Effector memory CD4-positive, alpha-beta T cell (primary cell): ENCODE results near the gene SORCS2.

ENCODE experiments used
- DNase-seq, 3 donors: peaks; one replicate each; pipeline ENCODE4 v3.0.0-alpha.2; 2020
- H3K27ac ChIP-seq: 2 replicates; pipeline ENCODE4 v1.7.0; 2013; ENCODE audit warnings: mild to moderate bottlenecking, low read length, moderate library complexity; ENCODE audit not compliant: insufficient read depth, poor library complexity, severe bottlenecking
- H3K27me3 ChIP-seq: replicated peaks from 2 replicates; pipeline ENCODE4 v1.7.0; 2013; ENCODE audit warnings: mild to moderate bottlenecking, low read length; ENCODE audit not compliant: insufficient read depth, control insufficient read depth, poor library complexity, severe bottlenecking
- H3K36me3 ChIP-seq: 2 replicates; pipeline ENCODE4 v1.7.0; 2013; ENCODE audit warnings: mild to moderate bottlenecking, low read length, moderate library complexity; ENCODE audit not compliant: control insufficient read depth, insufficient read depth
- H3K4me1 ChIP-seq: 2 replicates; pipeline ENCODE4 v1.7.0; 2013; ENCODE audit warnings: low read length, mild to moderate bottlenecking; ENCODE audit not compliant: control insufficient read depth, insufficient read depth, poor library complexity, severe bottlenecking
- H3K4me3 ChIP-seq: 2 replicates; pipeline ENCODE4 v1.7.0; 2013; ENCODE audit warnings: low read length, low read depth, mild to moderate bottlenecking; ENCODE audit not compliant: insufficient read depth, poor library complexity, severe bottlenecking
- H3K9me3 ChIP-seq: 2 replicates; pipeline ENCODE4 v1.7.0; 2013; ENCODE audit warnings: mild to moderate bottlenecking, low read length, moderate library complexity; ENCODE audit not compliant: control insufficient read depth

The SORCS2 gene

GRCh38 chr4:7546152-7546808, 353.9 kb downstream of the SORCS2 start:
- H3K4me1 ChIP-seq = no peaks in the 10 kb centered on the region
- H3K36me3 ChIP-seq = no peaks in the 10 kb centered on the region
- no peak for DNase-seq
- no peak overlapping the region for H3K4me3 ChIP-seq
- H3K27me3 ChIP-seq = no peaks in the 10 kb centered on the region
- no peak overlapping the region for H3K27ac ChIP-seq
- no peaks in the 10 kb centered on the region for H3K9me3 ChIP-seq

- H3K4me3 ChIP-seq = no peak overlapping the region
- no peaks in the 10 kb centered on the region for H3K4me1 ChIP-seq
- H3K27ac ChIP-seq = no peak overlapping the region
These were observed 354.6 kb downstream of the SORCS2 start for GRCh38 chr4:7546809-7547367.

GRCh38 chr4:7547368-7548040, 355.2 kb downstream of the SORCS2 start:
- Histone ChIP-seq H3K27ac (no peak overlapping the region), H3K4me1 (no peaks in the 10 kb centered on the region), H3K4me3 (no peak overlapping the region), H3K36me3 (no peaks in the 10 kb centered on the region), H3K9me3 (no peaks in the 10 kb centered on the region), H3K27me3 (no peaks in the 10 kb centered on the region)
- no peak for DNase-seq

More at GRCh38 chr4:7546809-7547367, 354.6 kb downstream of the SORCS2 start:
- no peaks in the 10 kb centered on the region for H3K27me3 ChIP-seq
- no peaks in the 10 kb centered on the region for H3K36me3 ChIP-seq
- no peaks in the 10 kb centered on the region for H3K9me3 ChIP-seq
- DNase-seq = no peak

- no peaks in the 10 kb centered on the region for H3K36me3 ChIP-seq
- no peak for DNase-seq
- no peaks in the 10 kb centered on the region for H3K27me3 ChIP-seq
- no peaks in the 10 kb centered on the region for H3K9me3 ChIP-seq
- no peaks in the 10 kb centered on the region for H3K4me1 ChIP-seq
- H3K4me3 ChIP-seq = no peak overlapping the region
- H3K27ac ChIP-seq = no peak overlapping the region
These were observed 357.5 kb downstream of the SORCS2 start for GRCh38 chr4:7549866-7550265.

GRCh38 chr4:7552466-7552865, 360.1 kb downstream of the SORCS2 start:
- H3K9me3 ChIP-seq = no peaks in the 10 kb centered on the region
- H3K27me3 ChIP-seq = no peaks in the 10 kb centered on the region
- H3K36me3 ChIP-seq = no peaks in the 10 kb centered on the region
- no peak overlapping the region for H3K4me3 ChIP-seq
- no peak overlapping the region for H3K27ac ChIP-seq
- no peak for DNase-seq
- H3K4me1 ChIP-seq = no peaks in the 10 kb centered on the region

- H3K4me3 ChIP-seq = no peak overlapping the region
- no peaks in the 10 kb centered on the region for H3K9me3 ChIP-seq
- DNase-seq = no peak
- H3K4me1 ChIP-seq = no peaks in the 10 kb centered on the region
- no peak overlapping the region for H3K27ac ChIP-seq
- no peaks in the 10 kb centered on the region for H3K36me3 ChIP-seq
- H3K27me3 ChIP-seq = no peaks in the 10 kb centered on the region
These were observed 360.9 kb downstream of the SORCS2 start for GRCh38 chr4:7553280-7553679.

- Histone ChIP-seq H3K27ac (no peak overlapping the region), H3K27me3 (no peaks in the 10 kb centered on the region), H3K9me3 (no peaks in the 10 kb centered on the region), H3K4me1 (no peaks in the 10 kb centered on the region), H3K36me3 (no peaks in the 10 kb centered on the region), H3K4me3 (no peak overlapping the region)
- no peak for DNase-seq
These were observed 362.6 kb downstream of the SORCS2 start for GRCh38 chr4:7554905-7555304.

- DNase-seq = no peak
- H3K4me1 ChIP-seq = no peaks in the 10 kb centered on the region
- no peaks in the 10 kb centered on the region for H3K9me3 ChIP-seq
- no peak overlapping the region for H3K4me3 ChIP-seq
- no peaks in the 10 kb centered on the region for H3K27me3 ChIP-seq
- H3K27ac ChIP-seq = no peak overlapping the region
- no peaks in the 10 kb centered on the region for H3K36me3 ChIP-seq
These were observed 364.2 kb downstream of the SORCS2 start for GRCh38 chr4:7556558-7556957.

GRCh38 chr4:7557456-7557855, 365.1 kb downstream of the SORCS2 start:
- DNase-seq = no peak
- Histone ChIP-seq H3K36me3 (no peaks in the 10 kb centered on the region), H3K9me3 (no peaks in the 10 kb centered on the region), H3K4me3 (no peak overlapping the region), H3K27me3 (no peaks in the 10 kb centered on the region), H3K27ac (no peak overlapping the region), H3K4me1 (no peaks in the 10 kb centered on the region)

- no peaks in the 10 kb centered on the region for H3K9me3 ChIP-seq
- no peaks in the 10 kb centered on the region for H3K4me1 ChIP-seq
- H3K4me3 ChIP-seq = no peak overlapping the region
- no peak for DNase-seq
- H3K27ac ChIP-seq = no peak overlapping the region
- H3K27me3 ChIP-seq = no peaks in the 10 kb centered on the region
- no peaks in the 10 kb centered on the region for H3K36me3 ChIP-seq
These were observed 366.1 kb downstream of the SORCS2 start for GRCh38 chr4:7558436-7558835.
